HL-60 (cell line): ENCODE data around the gene SSNA1.

Experiments
- GABPA ChIP-seq: IDR thresholded peaks from 2 replicates; pipeline ENCODE4 v1.6.1; 2012; ENCODE audit warnings: low read depth
- POLR2AphosphoS5 ChIP-seq: IDR thresholded peaks from 2 replicates; pipeline ENCODE4 v1.6.1; 2012; ENCODE audit warnings: low read depth
- TF ChIP-seq, protein P1 (sequence below): IDR thresholded peaks from one replicate; pipeline ENCODE4 v1.5.1; 2011; ENCODE audit warnings: low read length, control low read depth, inconsistent platforms; ENCODE audit not compliant: insufficient read depth

DNA sequence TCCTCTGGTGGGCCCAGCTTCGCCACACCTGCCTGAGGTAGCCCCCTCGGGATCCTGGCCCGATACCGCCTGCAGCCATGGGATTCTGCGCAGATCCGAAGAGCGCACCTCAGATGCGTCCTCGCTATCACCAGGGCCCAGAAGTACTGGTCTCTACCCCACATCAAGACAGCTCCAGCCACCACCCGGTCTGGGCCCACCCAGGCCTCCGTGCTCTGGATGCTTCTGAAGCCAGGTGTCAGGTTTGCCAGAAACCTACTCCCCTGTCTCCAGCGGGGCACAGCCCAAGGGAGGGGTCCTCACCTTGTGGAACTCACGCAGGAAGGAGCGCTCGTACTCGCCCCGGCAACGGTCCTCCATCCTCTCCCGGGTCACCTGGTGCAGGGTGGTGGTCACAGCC, 2.6 kb upstream of the SSNA1 start:
- TF ChIP-seq GABPA (no peak), POLR2AphosphoS5 (no peak)
- TF ChIP-seq, protein P1, sequence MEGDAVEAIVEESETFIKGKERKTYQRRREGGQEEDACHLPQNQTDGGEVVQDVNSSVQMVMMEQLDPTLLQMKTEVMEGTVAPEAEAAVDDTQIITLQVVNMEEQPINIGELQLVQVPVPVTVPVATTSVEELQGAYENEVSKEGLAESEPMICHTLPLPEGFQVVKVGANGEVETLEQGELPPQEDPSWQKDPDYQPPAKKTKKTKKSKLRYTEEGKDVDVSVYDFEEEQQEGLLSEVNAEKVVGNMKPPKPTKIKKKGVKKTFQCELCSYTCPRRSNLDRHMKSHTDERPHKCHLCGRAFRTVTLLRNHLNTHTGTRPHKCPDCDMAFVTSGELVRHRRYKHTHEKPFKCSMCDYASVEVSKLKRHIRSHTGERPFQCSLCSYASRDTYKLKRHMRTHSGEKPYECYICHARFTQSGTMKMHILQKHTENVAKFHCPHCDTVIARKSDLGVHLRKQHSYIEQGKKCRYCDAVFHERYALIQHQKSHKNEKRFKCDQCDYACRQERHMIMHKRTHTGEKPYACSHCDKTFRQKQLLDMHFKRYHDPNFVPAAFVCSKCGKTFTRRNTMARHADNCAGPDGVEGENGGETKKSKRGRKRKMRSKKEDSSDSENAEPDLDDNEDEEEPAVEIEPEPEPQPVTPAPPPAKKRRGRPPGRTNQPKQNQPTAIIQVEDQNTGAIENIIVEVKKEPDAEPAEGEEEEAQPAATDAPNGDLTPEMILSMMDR = no peak
